ENCODE data around the gene SMOC2.
A peak's percentile ranks its signal among the peaks of the same experiment; 100 is the strongest.

The SMOC2 gene

DNA sequence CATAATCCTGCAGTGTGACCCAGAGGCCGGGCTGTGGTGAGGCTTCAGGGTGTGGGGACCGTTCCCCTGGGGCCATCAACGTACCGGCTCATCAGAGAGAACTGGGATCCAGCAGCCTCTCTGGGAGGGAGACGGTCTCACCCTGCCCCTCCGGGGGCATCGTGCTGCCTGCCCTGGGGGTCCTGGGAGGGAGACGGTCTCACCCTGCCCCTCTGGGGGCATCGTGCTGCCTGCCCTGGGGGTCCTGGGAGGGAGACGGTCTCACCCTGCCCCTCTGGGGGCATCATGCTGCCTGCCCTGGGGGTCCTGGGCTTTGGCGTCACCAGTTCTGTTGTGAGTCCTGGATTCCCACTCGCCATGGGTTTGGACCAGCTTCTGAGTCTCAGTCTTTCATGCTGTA, 17.1 kb downstream of the SMOC2 start:
- ATAC-seq (replicated peaks; ENCODE audit: extremely low read depth, poor library complexity, severe bottlenecking): no peak
- Mint-ChIP-seq H3K36me3 (ENCODE audit: insufficient read depth) (no peaks in the 10 kb centered on the region), H3K4me3 (no peak overlapping the region), H3K27ac (ENCODE audit: low read depth) (no peak overlapping the region), H3K9me3 (no peaks in the 10 kb centered on the region), H3K4me1 (no peaks in the 10 kb centered on the region), H3K27me3 (peaks cover 55% of the 10 kb centered on the region)
- DNase-seq (ENCODE audit: low spot score in 2 of 2): peak in 1 of 2 donors; percentile 6

DNA sequence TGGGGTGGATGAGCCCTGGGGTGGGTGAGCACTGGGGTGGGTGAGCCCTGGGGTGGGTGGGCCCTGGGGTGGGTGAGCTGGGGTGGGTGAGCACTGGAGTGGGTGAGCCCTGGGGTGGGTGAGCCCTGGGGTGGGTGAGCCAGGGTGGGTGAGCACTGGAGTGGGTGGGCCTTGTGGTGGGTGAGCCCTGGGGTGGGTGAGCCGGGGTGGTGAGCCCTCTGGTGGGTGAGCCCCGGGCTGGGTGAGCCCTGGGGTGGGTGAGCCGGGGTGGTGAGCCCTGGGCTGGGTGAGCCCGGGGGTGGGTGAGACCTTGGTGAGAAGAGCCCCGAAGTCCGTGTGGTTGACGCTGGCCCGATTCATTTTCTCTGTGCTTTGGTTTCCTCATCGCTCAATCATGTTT, 18.6 kb downstream of the SMOC2 start:
- Mint-ChIP-seq H3K27ac (ENCODE audit: low read depth) (no peak overlapping the region), H3K27me3 (peaks cover 55% of the 10 kb centered on the region), H3K4me3 (no peak overlapping the region), H3K4me1 (no peaks in the 10 kb centered on the region), H3K9me3 (no peaks in the 10 kb centered on the region), H3K36me3 (ENCODE audit: insufficient read depth) (no peaks in the 10 kb centered on the region)
- no peak for DNase-seq (ENCODE audit: low spot score in 2 of 2)
- ATAC-seq (replicated peaks; ENCODE audit: extremely low read depth, poor library complexity, severe bottlenecking): no peak

DNA sequence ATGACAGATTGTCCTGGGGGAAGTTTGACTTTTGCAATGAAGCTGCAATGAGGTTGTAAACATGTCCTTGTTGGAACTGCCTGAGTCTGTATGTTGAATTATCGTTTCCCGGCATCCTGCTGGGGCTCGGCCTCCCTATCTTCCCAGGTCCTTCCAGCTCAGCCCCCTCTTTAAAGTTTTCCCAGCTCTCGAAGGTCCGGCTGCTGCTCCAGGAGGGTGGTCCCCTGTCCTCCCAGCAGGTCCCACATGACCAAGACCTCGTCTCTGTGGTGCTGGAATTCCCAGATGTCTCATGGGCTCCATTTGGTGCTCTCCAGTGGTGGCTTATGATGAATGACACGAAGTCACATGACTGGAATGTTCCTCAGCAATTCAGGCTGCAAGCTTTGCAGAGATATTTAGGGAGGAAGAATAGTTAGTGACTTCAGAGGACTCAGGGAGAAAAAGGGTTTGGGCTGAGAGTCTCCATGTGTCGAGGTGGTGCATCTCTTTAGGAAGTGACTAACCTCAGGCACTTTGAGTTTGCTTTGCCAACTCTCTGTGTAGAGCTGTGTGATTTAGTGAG, 21.4 kb downstream of the SMOC2 start:
- Mint-ChIP-seq H3K36me3 (ENCODE audit: insufficient read depth) (no peaks in the 10 kb centered on the region), H3K9me3 (no peaks in the 10 kb centered on the region), H3K4me3 (no peak overlapping the region), H3K27ac (ENCODE audit: low read depth) (no peak overlapping the region), H3K4me1 (no peaks in the 10 kb centered on the region), H3K27me3 (peaks cover 61% of the 10 kb centered on the region)
- DNase-seq (ENCODE audit: low spot score in 2 of 2) (no peak), ATAC-seq (replicated peaks; ENCODE audit: extremely low read depth, poor library complexity, severe bottlenecking) (no peak)

DNA sequence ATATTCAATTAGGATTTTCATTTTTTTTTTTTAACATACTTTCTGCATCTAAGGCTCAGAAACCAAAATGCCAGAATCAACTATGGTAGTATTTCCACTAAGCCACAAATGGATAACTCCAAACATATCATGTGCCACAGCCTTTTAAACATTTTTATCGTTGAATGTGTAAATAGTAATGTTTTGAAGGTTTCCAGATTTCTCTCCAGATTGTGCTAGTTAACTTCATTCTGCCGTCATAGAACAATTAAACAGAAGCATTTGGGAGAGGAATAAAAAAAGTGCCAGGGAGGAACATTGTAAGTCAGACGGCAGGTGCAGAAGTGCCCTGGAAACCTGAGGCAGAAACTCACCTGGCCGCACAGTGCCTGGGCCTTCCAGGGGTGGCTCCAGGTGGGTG, 23.6 kb downstream of the SMOC2 start:
- Mint-ChIP-seq H3K36me3 (ENCODE audit: insufficient read depth) (no peaks in the 10 kb centered on the region), H3K9me3 (no peaks in the 10 kb centered on the region), H3K27ac (ENCODE audit: low read depth) (no peak overlapping the region), H3K4me3 (no peak overlapping the region), H3K4me1 (no peaks in the 10 kb centered on the region), H3K27me3 (peaks cover 50% of the 10 kb centered on the region)
- DNase-seq (ENCODE audit: low spot score in 2 of 2) (no peak), ATAC-seq (replicated peaks; ENCODE audit: extremely low read depth, poor library complexity, severe bottlenecking) (no peak)

DNA sequence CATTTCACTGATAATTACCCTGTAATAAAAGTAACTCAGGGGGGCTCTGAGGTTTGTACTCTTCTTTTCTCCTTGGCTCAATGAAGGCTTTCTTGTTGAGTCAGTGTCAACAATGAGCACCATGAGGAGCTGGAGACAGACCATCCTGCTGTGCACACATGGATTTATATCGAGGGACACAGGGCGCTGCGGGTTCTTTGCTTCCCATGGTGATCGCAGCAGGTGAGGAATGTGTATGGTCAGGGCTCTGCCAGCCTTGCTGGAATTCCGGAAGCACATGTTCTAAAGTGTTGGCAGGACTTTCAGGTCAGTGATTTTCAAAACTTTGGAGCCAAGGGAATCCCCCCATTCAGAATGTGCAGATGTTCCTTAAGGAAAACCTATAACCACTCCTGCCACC, 27.1 kb downstream of the SMOC2 start:
- Mint-ChIP-seq H3K9me3 (no peaks in the 10 kb centered on the region), H3K27me3 (peaks cover 40% of the 10 kb centered on the region), H3K36me3 (ENCODE audit: insufficient read depth) (no peaks in the 10 kb centered on the region), H3K4me1 (no peaks in the 10 kb centered on the region), H3K27ac (ENCODE audit: low read depth) (no peak overlapping the region), H3K4me3 (no peak overlapping the region)
- no peak for ATAC-seq (replicated peaks; ENCODE audit: extremely low read depth, poor library complexity, severe bottlenecking)
- DNase-seq (ENCODE audit: low spot score in 2 of 2): no peak

DNA sequence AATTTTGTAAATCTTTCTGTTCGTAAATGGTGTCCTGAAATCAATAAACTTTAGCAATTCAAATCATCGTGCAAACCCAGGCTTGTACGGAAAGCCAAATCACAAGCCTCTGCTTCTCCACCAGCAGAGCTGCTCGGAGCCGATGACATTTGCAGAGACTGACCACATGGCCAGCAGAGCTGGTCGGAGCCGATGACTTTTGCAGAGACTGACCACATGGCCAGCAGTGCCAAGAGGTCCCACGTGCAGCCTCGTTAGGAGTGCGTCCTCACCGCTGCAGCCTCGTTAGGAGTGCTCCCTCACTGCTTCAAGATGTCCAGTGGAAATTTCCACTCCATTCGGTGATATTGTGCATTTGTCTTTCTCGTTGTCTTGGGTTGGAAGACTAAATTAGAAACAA, 28.5 kb downstream of the SMOC2 start:
- DNase-seq (ENCODE audit: low spot score in 2 of 2) (no peak), ATAC-seq (replicated peaks; ENCODE audit: extremely low read depth, poor library complexity, severe bottlenecking) (no peak)
- no peak overlapping the region for H3K4me3 Mint-ChIP-seq
- H3K4me1 Mint-ChIP-seq: no peaks in the 10 kb centered on the region
- peaks cover 40% of the 10 kb centered on the region for H3K27me3 Mint-ChIP-seq
- no peaks in the 10 kb centered on the region for H3K9me3 Mint-ChIP-seq
- H3K36me3 Mint-ChIP-seq (ENCODE audit: insufficient read depth): no peaks in the 10 kb centered on the region
- no peak overlapping the region for H3K27ac Mint-ChIP-seq (ENCODE audit: low read depth)

DNA sequence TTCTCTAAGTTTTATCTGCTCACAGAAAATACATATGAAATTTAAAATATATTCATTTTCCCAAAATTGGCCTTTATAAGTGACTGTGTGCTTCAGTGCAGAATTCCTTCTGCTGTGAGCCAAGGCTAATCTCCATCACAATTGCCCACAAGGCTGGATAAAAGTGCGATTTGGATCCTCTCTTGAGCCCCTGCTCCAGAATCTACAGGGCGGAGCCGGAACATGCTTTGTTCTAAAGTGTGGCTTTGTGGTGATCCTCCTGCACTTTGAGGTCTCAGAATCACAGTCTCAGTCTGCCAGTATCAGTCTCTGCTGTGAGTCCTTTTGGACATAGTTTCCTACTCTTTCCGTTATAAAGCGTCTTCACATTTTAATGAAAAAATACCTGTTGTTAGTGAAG, 28.9 kb downstream of the SMOC2 start:
- ATAC-seq (replicated peaks; ENCODE audit: extremely low read depth, poor library complexity, severe bottlenecking) (no peak), DNase-seq (ENCODE audit: low spot score in 2 of 2) (no peak)
- no peaks in the 10 kb centered on the region for H3K36me3 Mint-ChIP-seq (ENCODE audit: insufficient read depth)
- no peaks in the 10 kb centered on the region for H3K9me3 Mint-ChIP-seq
- no peak overlapping the region for H3K4me3 Mint-ChIP-seq
- no peaks in the 10 kb centered on the region for H3K4me1 Mint-ChIP-seq
- H3K27me3 Mint-ChIP-seq: peaks cover 40% of the 10 kb centered on the region
- no peak overlapping the region for H3K27ac Mint-ChIP-seq (ENCODE audit: low read depth)

DNA sequence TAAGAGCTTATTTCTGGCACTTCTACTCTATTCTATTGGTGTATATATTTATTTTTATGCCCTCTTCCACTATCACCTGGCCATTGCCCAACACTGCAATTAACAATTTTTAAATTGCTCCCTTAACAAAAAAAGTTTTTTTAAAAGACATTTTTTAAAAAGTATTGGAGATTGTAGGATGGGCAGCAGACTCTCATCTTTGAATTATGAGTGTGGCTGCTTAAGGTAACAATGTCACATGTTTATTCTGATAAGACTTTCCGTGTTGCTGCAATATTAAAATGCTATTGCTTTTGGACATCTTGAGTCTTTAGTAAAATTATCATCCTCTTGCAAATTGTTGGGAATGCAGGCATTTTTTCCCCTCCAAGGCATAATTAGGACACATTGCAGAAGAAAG, 31.4 kb downstream of the SMOC2 start:
- no peak overlapping the region for H3K27ac Mint-ChIP-seq (ENCODE audit: low read depth)
- no peaks in the 10 kb centered on the region for H3K36me3 Mint-ChIP-seq (ENCODE audit: insufficient read depth)
- H3K4me3 Mint-ChIP-seq: no peak overlapping the region
- H3K9me3 Mint-ChIP-seq: no peaks in the 10 kb centered on the region
- ATAC-seq (replicated peaks; ENCODE audit: extremely low read depth, poor library complexity, severe bottlenecking) (no peak), DNase-seq (ENCODE audit: low spot score in 2 of 2) (no peak)
- peaks cover 51% of the 10 kb centered on the region for H3K27me3 Mint-ChIP-seq
- no peaks in the 10 kb centered on the region for H3K4me1 Mint-ChIP-seq

DNA sequence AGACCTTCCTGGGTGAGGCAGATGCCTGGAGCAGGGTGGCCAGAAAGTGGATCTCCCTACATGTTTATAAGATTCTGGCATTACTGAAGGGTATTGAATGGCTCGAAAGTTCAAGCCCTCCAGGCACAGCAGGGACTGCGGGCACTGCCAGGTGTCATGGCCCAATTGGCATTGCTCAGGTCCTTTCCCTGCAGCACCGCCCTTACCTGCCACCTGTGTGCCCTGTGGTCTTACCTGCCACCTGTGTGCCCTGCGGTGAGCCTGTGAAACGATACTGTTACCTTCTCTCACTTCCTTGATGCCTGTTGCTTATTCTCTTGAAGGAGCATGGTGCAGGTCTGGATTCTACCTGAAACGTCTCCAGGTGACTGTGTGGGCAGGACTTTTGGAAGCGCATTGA, 32.2 kb downstream of the SMOC2 start:
- no peaks in the 10 kb centered on the region for H3K36me3 Mint-ChIP-seq (ENCODE audit: insufficient read depth)
- ATAC-seq (replicated peaks; ENCODE audit: extremely low read depth, poor library complexity, severe bottlenecking) (no peak), DNase-seq (ENCODE audit: low spot score in 2 of 2) (peak in 1 of 2 donors; percentile 6)
- H3K4me3 Mint-ChIP-seq: no peak overlapping the region
- peaks cover 51% of the 10 kb centered on the region for H3K27me3 Mint-ChIP-seq
- no peak overlapping the region for H3K27ac Mint-ChIP-seq (ENCODE audit: low read depth)
- no peaks in the 10 kb centered on the region for H3K4me1 Mint-ChIP-seq
- H3K9me3 Mint-ChIP-seq: no peaks in the 10 kb centered on the region

DNA sequence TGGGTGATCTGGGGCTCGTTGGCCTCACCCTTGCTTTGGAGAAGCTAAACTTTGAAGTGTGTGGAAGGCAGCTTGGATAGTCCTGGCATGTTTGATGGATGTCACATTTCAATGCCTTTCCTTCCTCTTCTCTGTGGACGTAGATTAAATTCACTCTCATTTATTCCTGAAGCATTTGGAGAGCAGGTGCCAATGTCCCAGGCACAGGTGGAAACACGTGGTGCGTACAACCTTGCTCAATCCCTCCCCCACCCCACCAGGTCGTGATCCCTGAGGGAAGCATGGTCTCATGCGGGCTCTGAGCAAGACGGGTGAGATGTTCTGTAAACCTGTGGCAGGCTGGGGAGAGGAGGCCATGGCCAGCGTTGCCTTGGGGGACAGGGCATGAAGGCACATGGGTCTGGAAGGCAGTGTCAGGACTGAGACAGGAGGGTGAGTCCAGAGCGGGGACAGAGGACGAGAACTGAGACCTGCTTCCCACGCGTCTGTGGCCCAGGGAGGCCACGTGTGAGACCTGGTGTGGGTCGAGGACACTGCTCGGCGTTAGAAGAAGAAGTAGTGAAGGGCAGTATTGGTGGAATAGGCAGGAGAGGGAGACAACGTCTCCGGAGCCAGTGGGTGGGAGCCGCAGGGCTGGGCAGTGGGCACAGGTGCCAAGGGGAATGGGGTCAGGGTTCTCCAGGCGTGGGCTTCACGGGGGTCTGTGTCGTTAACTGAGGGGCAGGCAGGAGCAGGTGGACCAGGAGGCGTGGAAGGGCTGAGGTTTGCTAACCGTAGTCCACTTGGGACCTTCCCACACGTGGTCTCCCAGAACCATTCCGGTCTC, 34.4 kb downstream of the SMOC2 start:
- Mint-ChIP-seq H3K27me3 (peaks cover 52% of the 10 kb centered on the region), H3K27ac (ENCODE audit: low read depth) (no peak overlapping the region), H3K4me1 (no peaks in the 10 kb centered on the region), H3K4me3 (no peak overlapping the region), H3K36me3 (ENCODE audit: insufficient read depth) (no peaks in the 10 kb centered on the region), H3K9me3 (peaks cover 5% of the 10 kb centered on the region)
- ATAC-seq (replicated peaks; ENCODE audit: extremely low read depth, poor library complexity, severe bottlenecking) (no peak), DNase-seq (ENCODE audit: low spot score in 2 of 2) (no peak)

DNA sequence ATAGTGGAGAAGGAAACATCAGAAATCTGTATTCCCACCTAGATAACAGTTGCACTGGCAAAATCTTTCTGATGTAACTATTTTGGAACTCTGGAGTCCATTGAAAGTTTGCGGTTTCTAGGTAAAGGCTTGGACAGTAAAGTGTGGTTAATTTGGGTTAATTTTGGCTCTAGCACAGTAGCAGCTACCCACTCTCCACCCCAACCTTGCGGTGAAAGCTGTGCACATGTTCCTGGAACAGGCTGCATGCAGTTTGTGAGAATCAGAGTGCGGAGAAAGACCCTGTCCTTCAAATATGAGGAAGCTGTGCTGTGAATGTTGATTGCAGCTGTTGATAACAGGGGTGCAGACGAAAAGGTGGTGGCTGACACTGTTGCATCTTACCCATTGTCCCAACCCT, 38.4 kb downstream of the SMOC2 start:
- no peak for ATAC-seq (replicated peaks; ENCODE audit: extremely low read depth, poor library complexity, severe bottlenecking)
- Mint-ChIP-seq H3K36me3 (ENCODE audit: insufficient read depth) (no peaks in the 10 kb centered on the region), H3K4me1 (no peaks in the 10 kb centered on the region)

DNA sequence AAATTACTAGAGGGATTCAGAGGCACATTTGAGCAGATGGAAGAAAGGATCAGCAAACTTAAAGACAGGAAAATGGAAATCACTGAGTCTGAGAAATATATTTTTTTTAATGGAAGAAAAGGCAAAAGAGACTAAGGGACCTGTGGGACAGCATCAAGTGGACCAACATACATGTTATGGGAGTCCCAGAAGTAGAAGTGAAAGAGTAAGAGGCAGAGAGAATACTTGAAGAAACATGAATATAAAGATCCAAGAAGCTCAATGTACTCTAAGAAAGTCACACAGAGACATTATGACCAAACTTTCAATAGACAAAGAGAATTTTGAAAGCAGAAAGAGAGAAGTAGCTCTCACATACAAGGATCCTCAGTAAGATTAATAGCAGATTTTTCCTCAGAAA, 39.5 kb downstream of the SMOC2 start:
- Mint-ChIP-seq H3K4me1 (no peaks in the 10 kb centered on the region), H3K36me3 (ENCODE audit: insufficient read depth) (no peaks in the 10 kb centered on the region), H3K9me3 (peaks cover 5% of the 10 kb centered on the region), H3K27me3 (peaks cover 20% of the 10 kb centered on the region), H3K4me3 (no peak overlapping the region), H3K27ac (ENCODE audit: low read depth) (no peak overlapping the region)
- DNase-seq (ENCODE audit: low spot score in 2 of 2): no peak
- no peak for ATAC-seq (replicated peaks; ENCODE audit: extremely low read depth, poor library complexity, severe bottlenecking)

More for the DNA sequence above, 38.4 kb downstream of the SMOC2 start:
- H3K4me3 Mint-ChIP-seq: no peak overlapping the region
- no peak for DNase-seq (ENCODE audit: low spot score in 2 of 2)
- peaks cover 30% of the 10 kb centered on the region for H3K27me3 Mint-ChIP-seq
- H3K9me3 Mint-ChIP-seq: peaks cover 5% of the 10 kb centered on the region
- no peak overlapping the region for H3K27ac Mint-ChIP-seq (ENCODE audit: low read depth)

DNA sequence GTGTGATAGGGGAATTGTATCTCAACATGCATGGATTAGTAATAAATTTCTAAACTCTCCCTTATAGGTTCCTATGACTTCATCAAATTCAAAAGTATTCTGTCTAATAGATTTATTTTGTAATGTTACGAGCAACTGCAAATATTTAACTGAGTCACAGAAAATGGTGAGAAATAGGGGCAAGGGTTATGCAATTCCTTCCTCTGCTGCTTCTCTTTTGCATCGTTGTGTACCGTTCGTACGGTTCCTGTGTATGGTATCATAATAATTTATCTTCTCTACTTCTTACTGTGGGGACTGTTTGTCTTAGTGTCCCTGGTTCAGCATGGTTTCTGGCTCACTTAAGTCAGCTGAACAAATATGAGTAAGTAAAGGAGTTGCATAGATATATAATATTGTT, 44.8 kb downstream of the SMOC2 start:
- ATAC-seq (replicated peaks; ENCODE audit: extremely low read depth, poor library complexity, severe bottlenecking) (no peak), DNase-seq (ENCODE audit: low spot score in 2 of 2) (no peak)
- Mint-ChIP-seq H3K27ac (ENCODE audit: low read depth) (no peak overlapping the region), H3K27me3 (peaks cover 16% of the 10 kb centered on the region), H3K36me3 (ENCODE audit: insufficient read depth) (no peaks in the 10 kb centered on the region), H3K4me1 (no peaks in the 10 kb centered on the region), H3K4me3 (no peak overlapping the region), H3K9me3 (no peaks in the 10 kb centered on the region)

Data from central memory CD8-positive, alpha-beta T cell (primary cell).